ENCODE results near the gene JADE2. TPM values are rescaled to one million over a fixed set of nuclear protein-coding genes. Genes with fewer than 3 reads are reported as not detected.

JADE2 gene
- total RNA-seq, 1 donor from 2014 or later, result 21.6 TPM

DNA sequence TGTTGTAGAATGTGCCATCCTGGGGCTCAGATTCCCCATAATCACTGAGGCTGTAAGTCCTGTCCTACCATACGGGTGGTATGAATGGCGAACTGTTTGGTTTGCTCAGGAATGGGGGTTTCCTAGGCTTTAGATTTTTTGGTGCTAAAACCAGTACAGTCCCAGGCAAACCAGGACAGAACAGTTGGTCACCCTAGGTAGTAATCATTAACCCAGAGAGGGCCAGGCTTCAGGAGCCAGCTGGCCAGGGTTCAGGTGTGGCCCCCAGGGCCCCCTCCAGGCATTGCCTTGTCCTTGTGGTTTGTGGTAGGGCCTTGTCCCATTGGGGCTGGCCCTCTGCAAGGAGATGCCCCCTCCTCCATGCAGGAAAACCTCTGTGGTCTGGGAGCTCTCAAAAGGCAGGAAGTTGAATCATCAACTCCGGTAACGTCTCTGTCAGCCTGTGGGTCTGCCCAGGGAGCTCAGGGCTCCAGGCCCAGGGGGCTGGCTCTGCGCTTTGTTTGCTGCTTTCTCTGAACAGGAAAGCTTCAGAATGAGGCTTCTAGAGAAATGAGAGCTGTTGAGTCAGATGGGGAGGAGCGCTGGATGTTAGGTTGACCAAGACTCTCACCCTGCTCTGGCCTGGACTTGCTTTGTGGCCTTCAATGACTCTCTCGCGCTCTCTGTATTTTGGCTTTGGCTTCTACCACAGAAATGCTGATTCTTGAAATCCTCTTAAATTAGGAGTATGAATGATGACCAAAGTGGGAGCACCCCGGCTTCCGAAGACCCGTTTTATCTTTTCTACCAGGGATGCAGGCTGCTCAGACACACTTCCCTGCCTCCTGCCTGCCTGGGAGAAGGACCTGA is 22.2 kb upstream of the JADE2 start:
- TF ChIP-seq CTCF (conservative IDR thresholded peaks at IDR 0.05; ENCODE audit: low read depth, low read length), result no peak
- DNase-seq (ENCODE audit: low read depth), result peak; percentile 90
- no peak overlapping the region for H3K4me3 ChIP-seq (ENCODE audit: low read depth, low read length)

- TF ChIP-seq CTCF (conservative IDR thresholded peaks at IDR 0.05; ENCODE audit: low read depth, low read length), result no peak
- H3K4me3 ChIP-seq (ENCODE audit: low read depth, low read length), result no peak overlapping the region
- DNase-seq (ENCODE audit: low read depth), result no peak
Measured at GRCh38 chr5:134503937-134504437, 21.5 kb upstream of the JADE2 start.

GRCh38 chr5:134504629-134505300 is 20.7 kb upstream of the JADE2 start:
- no peak overlapping the region for H3K4me3 ChIP-seq (ENCODE audit: low read depth, low read length)
- no peak for TF ChIP-seq CTCF (conservative IDR thresholded peaks at IDR 0.05; ENCODE audit: low read depth, low read length)
- no peak for DNase-seq (ENCODE audit: low read depth)

DNA sequence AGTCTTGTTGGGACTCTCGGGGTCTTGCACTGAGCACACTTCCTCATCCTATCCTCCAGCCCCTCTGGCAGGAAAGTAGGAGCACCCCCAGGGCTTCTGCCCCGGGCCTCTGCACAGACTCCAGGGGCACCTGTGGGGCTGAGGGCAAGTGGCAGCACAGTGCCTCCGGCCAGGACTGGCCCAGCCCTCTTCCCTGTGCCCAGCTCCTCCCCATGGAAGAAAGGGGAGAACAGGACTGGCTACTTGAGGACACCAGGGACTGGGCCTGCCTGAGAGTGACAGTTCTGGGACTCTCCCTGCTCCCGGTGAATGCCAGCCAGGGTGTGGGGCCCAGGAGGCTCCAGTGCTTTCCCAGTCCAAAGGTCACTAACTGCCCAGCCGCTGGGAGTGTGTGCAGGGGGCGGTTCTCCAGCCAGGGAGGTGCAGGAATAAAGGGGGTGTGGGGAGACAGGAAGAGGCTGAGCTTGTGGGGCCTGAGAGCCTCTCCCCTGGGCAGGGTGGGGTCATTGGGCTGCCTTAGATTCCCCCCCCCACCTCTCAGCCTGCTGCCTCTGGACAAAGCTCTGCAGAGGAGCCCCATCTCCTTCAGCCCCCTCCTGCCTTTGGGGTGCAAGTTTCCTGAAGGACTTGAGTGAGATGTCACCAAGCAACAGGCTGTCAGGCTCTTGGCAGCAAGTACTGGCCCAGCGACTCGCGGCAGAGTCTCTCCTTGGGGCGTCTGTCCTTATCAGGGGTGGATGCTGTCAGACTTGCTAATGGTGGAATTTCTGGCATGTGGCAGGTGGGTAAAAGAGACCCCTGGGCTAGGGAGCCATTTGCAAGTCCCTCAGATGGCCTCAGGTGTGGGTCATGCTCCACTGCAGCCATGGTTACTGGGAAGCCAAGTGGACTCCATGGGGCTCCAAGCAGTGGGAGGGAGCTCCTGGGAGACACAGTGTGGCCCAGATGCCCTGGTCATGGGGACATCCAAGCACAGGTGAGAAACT is 19.1 kb upstream of the JADE2 start:
- peak overlapping the region; percentile 60 for H3K4me3 ChIP-seq (ENCODE audit: low read depth, low read length)
- no peak for TF ChIP-seq CTCF (conservative IDR thresholded peaks at IDR 0.05; ENCODE audit: low read depth, low read length)
- no peak for DNase-seq (ENCODE audit: low read depth)

DNA sequence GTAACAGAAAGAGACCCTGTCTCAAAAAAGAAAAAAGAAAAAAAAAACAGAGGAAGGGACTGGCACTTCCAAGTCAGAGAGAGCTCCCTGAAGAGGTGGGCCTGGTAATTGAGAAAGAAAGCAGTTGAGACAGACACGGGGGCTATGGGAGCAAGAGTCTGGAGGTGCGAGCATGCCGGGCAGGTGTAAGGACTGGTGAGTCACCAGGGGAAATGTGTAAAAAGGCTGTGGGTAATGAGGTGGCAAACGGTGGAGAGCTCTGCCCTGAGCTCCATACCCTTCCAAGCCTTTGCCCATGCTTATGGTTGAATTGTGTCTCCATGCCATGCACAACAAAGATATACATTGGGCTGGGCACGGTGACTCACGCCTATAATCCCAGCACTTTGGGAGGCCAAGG is 18.0 kb upstream of the JADE2 start:
- peak overlapping the region; percentile 60 for H3K4me3 ChIP-seq (ENCODE audit: low read depth, low read length)
- DNase-seq (ENCODE audit: low read depth), result no peak
- no peak for TF ChIP-seq CTCF (conservative IDR thresholded peaks at IDR 0.05; ENCODE audit: low read depth, low read length)

GRCh38 chr5:134508521-134509195 is 16.8 kb upstream of the JADE2 start:
- TF ChIP-seq CTCF (conservative IDR thresholded peaks at IDR 0.05; ENCODE audit: low read depth, low read length), result no peak
- H3K4me3 ChIP-seq (ENCODE audit: low read depth, low read length), result no peak overlapping the region
- DNase-seq (ENCODE audit: low read depth), result no peak
